ENCODE results near the gene SPRYD7. TPM values are rescaled to one million over a fixed set of nuclear protein-coding genes. Genes with fewer than 3 reads are reported as not detected.

SPRYD7 gene
- total and polyA plus RNA-seq, 2 of the 8 experiments (the other 6 are each of a cell fraction or from before 2014, with no cell fraction given) = 1.1 to 3.1 TPM

- TF ChIP-seq CHD7 (IDR thresholded peaks at IDR 0.05; ENCODE audit: insufficient replicate concordance, low read length) = no peak
- no peak for TF ChIP-seq BACH1 (IDR thresholded peaks at IDR 0.05; ENCODE audit: low read length)
- TF ChIP-seq SUZ12 (IDR thresholded peaks at IDR 0.05; ENCODE audit: low read length) = no peak
- TF ChIP-seq HDAC6 (IDR thresholded peaks at IDR 0.05; ENCODE audit: low read depth, low read length) = no peak
- TF ChIP-seq ATF3 (IDR thresholded peaks at IDR 0.05; ENCODE audit: insufficient read depth, low read depth, low read length) = no peak
- TF ChIP-seq ZNF274 (IDR thresholded peaks at IDR 0.05; ENCODE audit: borderline replicate concordance, extremely low read depth, low read length) = no peak
- no peak for TF ChIP-seq GABPA (IDR thresholded peaks at IDR 0.05; ENCODE audit: borderline replicate concordance, insufficient read depth, low read length)
- TF ChIP-seq, protein P1, sequence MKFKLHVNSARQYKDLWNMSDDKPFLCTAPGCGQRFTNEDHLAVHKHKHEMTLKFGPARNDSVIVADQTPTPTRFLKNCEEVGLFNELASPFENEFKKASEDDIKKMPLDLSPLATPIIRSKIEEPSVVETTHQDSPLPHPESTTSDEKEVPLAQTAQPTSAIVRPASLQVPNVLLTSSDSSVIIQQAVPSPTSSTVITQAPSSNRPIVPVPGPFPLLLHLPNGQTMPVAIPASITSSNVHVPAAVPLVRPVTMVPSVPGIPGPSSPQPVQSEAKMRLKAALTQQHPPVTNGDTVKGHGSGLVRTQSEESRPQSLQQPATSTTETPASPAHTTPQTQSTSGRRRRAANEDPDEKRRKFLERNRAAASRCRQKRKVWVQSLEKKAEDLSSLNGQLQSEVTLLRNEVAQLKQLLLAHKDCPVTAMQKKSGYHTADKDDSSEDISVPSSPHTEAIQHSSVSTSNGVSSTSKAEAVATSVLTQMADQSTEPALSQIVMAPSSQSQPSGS (IDR thresholded peaks at IDR 0.05; ENCODE audit: low read length) = no peak
- TF ChIP-seq TBP (IDR thresholded peaks at IDR 0.05; ENCODE audit: low read depth, low read length) = no peak
- no peak for TF ChIP-seq SRF (IDR thresholded peaks at IDR 0.05; ENCODE audit: low read depth, low read length)
Measured at GRCh38 chr13:49932066-49932465, 4.1 kb downstream of the SPRYD7 start (continued).

Data from H1 (cell line).